HEK293 (cell line): ENCODE measurements around the gene TMEM238.
A peak's percentile ranks its signal among the peaks of the same experiment; 100 is the strongest.

Experiments
- CTCF ChIA-PET: fragments of 350-600 bp; formaldehyde crosslinking; extraction: SDS; loops from one replicate; lab custom pipeline; 2021; ENCODE audit warnings: antibody characterized with exemption; lab: Yijun Ruan, JAX
- POLR2A ChIA-PET: fragments of 300-600 bp; formaldehyde crosslinking; extraction: SDS; loops from one replicate; lab custom pipeline; 2020; ENCODE audit warnings: antibody characterized with exemption, inconsistent platforms; lab: Yijun Ruan, JAX
- H3K27ac ChIP-seq: fragments of 200-500 bp; sonication (Bioruptor generic); 2 replicates; pipeline ENCODE4 v1.5.1; 2014; ENCODE audit warnings: low read depth, low read length, control low read depth, inconsistent platforms; ENCODE audit errors: extremely low read depth
- H3K36me3 ChIP-seq, 2 experiments: fragments of 200-500 bp in 1 of 2; sonication (Bioruptor generic) in 1 of 2; 1 replicate in 1 of 2; 2 replicates in 1 of 2; pipeline ENCODE4 v1.5.1; 2014 to 2017; ENCODE audit warnings: inconsistent platforms in 2 of 2, low read length in 2 of 2; ENCODE audit not compliant: control insufficient read depth in 2 of 2, insufficient read depth in 1 of 2
- H3K4me1 ChIP-seq: fragments of 200-500 bp; sonication (Bioruptor generic); 2 replicates; pipeline ENCODE4 v1.5.1; 2014; ENCODE audit warnings: mild to moderate bottlenecking, low read length, inconsistent platforms; ENCODE audit not compliant: control insufficient read depth, insufficient read depth
- H3K4me3 ChIP-seq: 2 replicates; pipeline ENCODE4 v1.5.1; 2011; ENCODE audit warnings: low read depth, mild to moderate bottlenecking, control low read depth, low read length, moderate library complexity
- H3K9me3 ChIP-seq: fragments of 200-500 bp; sonication (Bioruptor generic); 2 replicates; pipeline ENCODE4 v1.5.1; 2014; ENCODE audit warnings: low read depth, low read length, inconsistent platforms; ENCODE audit not compliant: control insufficient read depth, insufficient read depth
- GLIS1 ChIP-seq: fragments of 450-650 bp; formaldehyde crosslinking; IDR thresholded peaks from 2 replicates; pipeline ENCODE4 v1.5.1; 2016; ENCODE audit warnings: missing biosample characterization, missing genetic modification characterization
- GLIS2 ChIP-seq: fragments of 450-650 bp; formaldehyde crosslinking; IDR thresholded peaks from 2 replicates; pipeline ENCODE4 v1.5.1; 2016; ENCODE audit warnings: missing biosample characterization, missing genetic modification characterization
- HOXC10 ChIP-seq: sonication (generic); formaldehyde crosslinking; IDR thresholded peaks from 2 replicates; pipeline ENCODE4 v1.8.1; 2023; ENCODE audit warnings: mild to moderate bottlenecking, missing genetic modification reagents
- PATZ1 ChIP-seq: fragments of 450-650 bp; formaldehyde crosslinking; IDR thresholded peaks from 2 replicates; pipeline ENCODE4 v1.5.1; 2016; ENCODE audit warnings: missing biosample characterization, missing genetic modification characterization
- ZNF133 ChIP-seq: fragments of 450-650 bp; formaldehyde crosslinking; IDR thresholded peaks from 2 replicates; pipeline ENCODE4 v1.5.1; 2016; ENCODE audit warnings: missing biosample characterization, missing genetic modification characterization
- ZNF423 ChIP-seq: fragments of 450-650 bp; formaldehyde crosslinking; IDR thresholded peaks from 2 replicates; pipeline ENCODE4 v1.5.1; 2016; ENCODE audit warnings: missing biosample characterization, missing genetic modification characterization
- ZNF518A ChIP-seq: fragments of 450-650 bp; formaldehyde crosslinking; conservative IDR thresholded peaks from 2 replicates; pipeline ENCODE4 v1.5.1; 2016; ENCODE audit warnings: low read depth, missing biosample characterization, missing genetic modification characterization
- ZNF561 ChIP-seq: fragments of 450-650 bp; IDR thresholded peaks from 2 replicates; pipeline ENCODE4 v1.5.1; 2018; ENCODE audit warnings: missing biosample characterization, missing genetic modification characterization, borderline replicate concordance
- ZNF645 ChIP-seq: fragments of 450-650 bp; formaldehyde crosslinking; IDR thresholded peaks from 2 replicates; pipeline ENCODE4; 2016; ENCODE audit warnings: missing biosample characterization, missing genetic modification characterization
- ZNF658 ChIP-seq: fragments of 450-650 bp; formaldehyde crosslinking; IDR thresholded peaks from 2 replicates; pipeline ENCODE4; 2016; ENCODE audit warnings: missing biosample characterization, missing genetic modification characterization
- ZNF76 ChIP-seq: fragments of 450-650 bp; formaldehyde crosslinking; IDR thresholded peaks from 2 replicates; pipeline ENCODE4; 2016; ENCODE audit warnings: low read depth, missing biosample characterization, missing genetic modification characterization, borderline replicate concordance
- ZNF777 ChIP-seq: fragments of 450-650 bp; formaldehyde crosslinking; IDR thresholded peaks from 2 replicates; pipeline ENCODE4 v1.5.1; 2017; ENCODE audit warnings: missing biosample characterization, missing genetic modification characterization, borderline replicate concordance
- ZSCAN5A ChIP-seq: fragments of 450-650 bp; formaldehyde crosslinking; IDR thresholded peaks from 2 replicates; pipeline ENCODE4 v1.5.1; 2016; ENCODE audit warnings: missing biosample characterization, missing genetic modification characterization
- TF ChIP-seq, protein P1 (sequence below): fragments of 450-650 bp; formaldehyde crosslinking; IDR thresholded peaks from 2 replicates; pipeline ENCODE4 v1.5.1; 2017; ENCODE audit warnings: missing biosample characterization, missing genetic modification characterization

The TMEM238 gene

GRCh38 chr19:55406826-55407549 lies 22.9 kb upstream of the TMEM238 start (continued):
- TF ChIP-seq ZNF76, result no peak
- TF ChIP-seq ZSCAN5A (tag by site-specific recombination), result no peak
- TF ChIP-seq GLIS1 (tag by site-specific recombination), result peak; percentile 34; the same call in 1 of the 2 replicates
- TF ChIP-seq ZNF423, result no peak
- no peak for TF ChIP-seq ZNF518A (tag by site-specific recombination)

DNA sequence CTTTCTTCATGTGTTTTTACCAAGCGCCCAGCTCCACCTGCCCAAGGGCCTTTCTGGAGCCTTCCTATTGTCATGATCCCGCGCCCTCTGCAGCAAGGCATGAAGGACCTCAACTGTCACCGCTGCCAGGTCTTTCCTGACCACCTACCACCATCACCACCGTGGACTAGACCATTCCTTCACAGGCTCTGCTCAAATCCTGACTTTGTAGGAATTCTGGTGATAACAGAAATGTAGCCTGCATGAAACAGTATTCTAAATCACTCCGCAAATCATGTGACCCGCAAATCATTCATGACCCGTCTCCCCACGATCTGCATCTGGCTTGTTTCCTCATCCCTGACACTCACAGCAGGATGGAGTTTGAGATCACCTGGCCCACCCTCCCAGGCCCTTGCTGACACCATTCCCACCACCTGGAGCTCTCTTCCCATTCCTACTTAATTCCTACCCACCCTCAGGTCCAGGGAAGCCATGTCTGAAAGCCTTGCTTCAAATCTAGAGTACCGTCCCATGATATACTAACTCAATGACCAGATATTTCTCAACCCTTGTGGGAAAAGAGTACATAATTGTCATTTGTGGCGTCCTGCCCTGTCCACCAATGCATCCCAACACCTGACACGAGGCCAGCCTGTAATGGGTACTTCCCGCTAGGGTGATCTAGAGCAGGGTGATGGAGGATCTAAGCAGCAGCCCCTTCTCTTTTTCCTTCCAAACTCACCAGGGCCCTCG lies 22.2 kb upstream of the TMEM238 start:
- no peak for TF ChIP-seq ZNF777 (tag by site-specific recombination)
- TF ChIP-seq HOXC10, result 0 out of 2 replicates have a peak, but pooled peaks have one; percentile 27
- TF ChIP-seq ZNF561 (tag by site-specific recombination), result no peak

DNA sequence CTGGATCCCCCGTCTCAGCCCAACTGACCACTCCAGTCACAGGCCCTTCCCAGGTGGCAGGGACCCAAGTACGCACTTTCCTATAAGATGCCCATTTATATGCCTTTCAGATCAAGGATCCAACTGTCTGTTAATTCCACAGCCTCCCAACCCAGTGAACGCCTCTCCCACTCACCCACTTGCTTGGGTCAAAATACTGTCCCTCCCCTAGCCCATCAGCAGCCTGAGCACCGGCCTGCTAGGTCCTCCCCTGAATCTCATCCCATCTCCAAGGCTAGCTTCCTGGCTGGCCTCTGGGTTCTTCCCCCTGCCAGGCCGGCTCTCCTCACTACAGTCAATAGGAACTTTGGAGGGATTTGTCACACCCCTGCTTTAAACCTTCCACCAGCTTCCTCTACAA lies 21.5 kb upstream of the TMEM238 start:
- Histone ChIP-seq H3K9me3 (no peaks in the 10 kb centered on the region), H3K4me1 (peaks cover 9% of the 10 kb centered on the region), H3K4me3 (peak overlapping the region; percentile 96; the same call in 1 of the 2 replicates), H3K36me3 (peaks cover 45 to 59% of the 10 kb centered on the region in 2 experiments), H3K27ac (no peak overlapping the region)
- ChIA-PET CTCF (interaction anchor here (1.3 to 1.7 kb wide), 3 partner anchors 12 to 113 kb away, joined by 3 to 4 read pairs (median 4); no protein-coding TSS in a partner anchor), POLR2A (interaction anchor here (1.0 to 3.4 kb wide), 8 partner anchors 12 to 150 kb away, joined by 3 to 78 read pairs (median 18); partner anchors contain the start of genes HSPBP1, KMT5C, PPP6R1 and RPL28)
- no peak for TF ChIP-seq ZNF658 (tag by site-specific recombination)
- TF ChIP-seq ZNF133 (tag by site-specific recombination), result no peak
- TF ChIP-seq GLIS2 (tag by site-specific recombination), result no peak
- TF ChIP-seq PATZ1 (tag by site-specific recombination), result no peak
- TF ChIP-seq, protein P1, sequence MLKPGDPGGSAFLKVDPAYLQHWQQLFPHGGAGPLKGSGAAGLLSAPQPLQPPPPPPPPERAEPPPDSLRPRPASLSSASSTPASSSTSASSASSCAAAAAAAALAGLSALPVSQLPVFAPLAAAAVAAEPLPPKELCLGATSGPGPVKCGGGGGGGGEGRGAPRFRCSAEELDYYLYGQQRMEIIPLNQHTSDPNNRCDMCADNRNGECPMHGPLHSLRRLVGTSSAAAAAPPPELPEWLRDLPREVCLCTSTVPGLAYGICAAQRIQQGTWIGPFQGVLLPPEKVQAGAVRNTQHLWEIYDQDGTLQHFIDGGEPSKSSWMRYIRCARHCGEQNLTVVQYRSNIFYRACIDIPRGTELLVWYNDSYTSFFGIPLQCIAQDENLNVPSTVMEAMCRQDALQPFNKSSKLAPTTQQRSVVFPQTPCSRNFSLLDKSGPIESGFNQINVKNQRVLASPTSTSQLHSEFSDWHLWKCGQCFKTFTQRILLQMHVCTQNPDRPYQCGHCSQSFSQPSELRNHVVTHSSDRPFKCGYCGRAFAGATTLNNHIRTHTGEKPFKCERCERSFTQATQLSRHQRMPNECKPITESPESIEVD, result no peak
- TF ChIP-seq ZNF645, result no peak

More for the DNA sequence above, 22.2 kb upstream of the TMEM238 start:
- Histone ChIP-seq H3K36me3 (peaks cover 40 to 55% of the 10 kb centered on the region in 2 experiments), H3K4me3 (peak overlapping the region; percentile 96), H3K27ac (peak overlapping the region; percentile 99; the same call in 1 of the 2 replicates), H3K4me1 (peaks cover 9% of the 10 kb centered on the region), H3K9me3 (no peaks in the 10 kb centered on the region)
- ChIA-PET POLR2A (interaction anchor here (0.6 to 3.4 kb wide), 18 partner anchors 9 to 265 kb away, joined by 3 to 78 read pairs (median 7); partner anchors contain the start of genes BRSK1, HSPBP1, ISOC2 and KMT5C), CTCF (interaction anchor here (1.3 to 1.7 kb wide), 3 partner anchors 12 to 114 kb away, joined by 3 to 4 read pairs (median 4); no protein-coding TSS in a partner anchor)
